HG03457 (cell line): Measurements from ENCODE around the gene PEX19.

ENCODE experiments used
- ATAC-seq: cut with Tn5 transposase; IDR thresholded peaks from one replicate; pipeline ENCODE4 v1.9.1; 2021; ENCODE audit warnings: moderate number of reproducible peaks; ENCODE audit not compliant: unreplicated experiment

PEX19 gene

GRCh38 chr1:160239582-160240299, 45.2 kb downstream of the PEX19 start:
- no peak for ATAC-seq

- no peak for ATAC-seq
Measured at GRCh38 chr1:160238408-160238807, 46.5 kb downstream of the PEX19 start.

- ATAC-seq = no peak
Measured at GRCh38 chr1:160237558-160237957, 47.4 kb downstream of the PEX19 start.

GRCh38 chr1:160236806-160237205, 48.1 kb downstream of the PEX19 start:
- ATAC-seq = no peak

GRCh38 chr1:160232911-160233310, 52.0 kb downstream of the PEX19 start:
- ATAC-seq = no peak

GRCh38 chr1:160228431-160228830, 56.5 kb downstream of the PEX19 start:
- ATAC-seq = no peak

GRCh38 chr1:160227561-160227960, 57.4 kb downstream of the PEX19 start:
- ATAC-seq = no peak

- ATAC-seq = no peak
Measured at GRCh38 chr1:160227034-160227433, 57.9 kb downstream of the PEX19 start.
